GM12872 (cell line): Measurements from ENCODE around the gene CWC27.

Experiments used
- TF ChIP-seq, protein P1 (sequence below): IDR thresholded peaks from 3 replicates; pipeline ENCODE4 v1.5.1; 2011; ENCODE audit warnings: low read depth, mild to moderate bottlenecking, low read length, moderate library complexity; ENCODE audit not compliant: insufficient read depth

The CWC27 gene

DNA sequence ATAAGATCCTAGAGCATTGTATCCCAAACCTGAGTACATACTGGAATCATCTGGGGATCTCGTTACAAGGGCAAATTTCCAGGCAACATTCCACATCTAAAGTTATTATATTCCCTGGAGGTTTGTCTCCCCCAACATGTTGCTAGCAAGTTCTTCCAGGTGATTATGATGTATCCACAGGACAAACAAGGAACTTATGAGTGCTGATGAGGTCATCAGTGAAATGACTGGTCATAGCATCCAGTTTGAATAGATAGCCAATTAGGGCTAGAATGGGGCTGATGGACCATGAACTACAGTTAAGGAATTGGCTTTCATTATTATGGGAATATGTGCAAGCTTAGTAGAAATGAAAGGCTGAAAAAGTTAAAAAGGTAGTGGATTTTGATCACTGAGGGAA is 115.2 kb downstream of the CWC27 start:
- TF ChIP-seq, protein P1, sequence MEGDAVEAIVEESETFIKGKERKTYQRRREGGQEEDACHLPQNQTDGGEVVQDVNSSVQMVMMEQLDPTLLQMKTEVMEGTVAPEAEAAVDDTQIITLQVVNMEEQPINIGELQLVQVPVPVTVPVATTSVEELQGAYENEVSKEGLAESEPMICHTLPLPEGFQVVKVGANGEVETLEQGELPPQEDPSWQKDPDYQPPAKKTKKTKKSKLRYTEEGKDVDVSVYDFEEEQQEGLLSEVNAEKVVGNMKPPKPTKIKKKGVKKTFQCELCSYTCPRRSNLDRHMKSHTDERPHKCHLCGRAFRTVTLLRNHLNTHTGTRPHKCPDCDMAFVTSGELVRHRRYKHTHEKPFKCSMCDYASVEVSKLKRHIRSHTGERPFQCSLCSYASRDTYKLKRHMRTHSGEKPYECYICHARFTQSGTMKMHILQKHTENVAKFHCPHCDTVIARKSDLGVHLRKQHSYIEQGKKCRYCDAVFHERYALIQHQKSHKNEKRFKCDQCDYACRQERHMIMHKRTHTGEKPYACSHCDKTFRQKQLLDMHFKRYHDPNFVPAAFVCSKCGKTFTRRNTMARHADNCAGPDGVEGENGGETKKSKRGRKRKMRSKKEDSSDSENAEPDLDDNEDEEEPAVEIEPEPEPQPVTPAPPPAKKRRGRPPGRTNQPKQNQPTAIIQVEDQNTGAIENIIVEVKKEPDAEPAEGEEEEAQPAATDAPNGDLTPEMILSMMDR: no peak

DNA sequence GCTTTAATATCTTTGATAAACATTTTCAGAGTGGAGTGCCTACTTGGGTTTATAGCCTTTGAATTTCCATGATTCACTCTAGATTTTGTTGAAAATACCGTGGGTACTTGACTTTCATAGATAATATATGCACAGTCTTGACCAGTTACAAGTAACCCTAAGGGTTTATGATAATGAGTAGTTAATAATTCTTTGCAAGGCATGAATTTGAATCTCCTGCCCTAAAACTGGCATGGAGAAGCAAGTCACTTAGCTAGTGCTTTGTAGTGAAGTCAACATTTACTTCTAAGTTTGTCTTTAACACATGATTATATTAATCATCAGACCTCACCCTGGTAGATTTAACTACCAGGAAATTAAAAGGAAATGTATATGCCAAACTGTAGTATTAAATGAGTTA is 115.8 kb downstream of the CWC27 start:
- TF ChIP-seq, protein P1: no peak

DNA sequence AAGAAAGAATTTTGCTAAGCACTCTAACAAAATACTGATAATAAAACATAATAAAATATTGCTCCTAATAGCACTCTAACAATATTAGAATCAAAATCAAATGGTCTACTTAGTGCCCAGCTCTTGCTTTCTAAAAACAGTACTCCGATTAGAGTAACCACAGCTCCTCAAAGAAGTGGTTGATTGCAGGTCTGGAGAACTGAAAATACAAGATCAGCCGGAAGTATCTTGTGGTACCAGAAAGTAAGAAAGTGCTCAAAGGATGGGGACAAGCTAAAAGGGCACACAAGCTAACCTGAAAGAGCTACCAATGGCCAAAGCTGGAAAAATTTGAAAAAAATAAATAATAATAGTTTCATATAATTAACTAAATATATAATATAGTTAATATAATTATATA is 119.2 kb downstream of the CWC27 start:
- TF ChIP-seq, protein P1: no peak

DNA sequence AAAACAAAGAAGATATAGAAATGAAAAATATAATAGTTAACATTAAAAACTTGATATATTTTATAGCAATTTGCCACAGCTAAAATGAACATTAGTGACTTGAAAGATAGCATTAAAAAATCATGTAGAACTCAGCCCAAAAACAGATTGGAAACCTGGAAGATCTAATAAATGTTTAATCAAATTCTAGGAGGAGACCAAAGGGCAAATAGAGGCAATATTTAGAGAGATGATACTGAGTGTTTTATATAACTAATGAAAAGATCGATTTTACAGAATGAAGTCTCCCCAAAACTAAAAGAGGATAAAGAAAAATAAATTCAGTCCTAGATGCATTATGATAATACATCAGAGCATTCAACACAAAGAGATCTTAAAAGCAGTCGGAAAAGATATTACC is 127.0 kb downstream of the CWC27 start:
- TF ChIP-seq, protein P1: no peak

DNA sequence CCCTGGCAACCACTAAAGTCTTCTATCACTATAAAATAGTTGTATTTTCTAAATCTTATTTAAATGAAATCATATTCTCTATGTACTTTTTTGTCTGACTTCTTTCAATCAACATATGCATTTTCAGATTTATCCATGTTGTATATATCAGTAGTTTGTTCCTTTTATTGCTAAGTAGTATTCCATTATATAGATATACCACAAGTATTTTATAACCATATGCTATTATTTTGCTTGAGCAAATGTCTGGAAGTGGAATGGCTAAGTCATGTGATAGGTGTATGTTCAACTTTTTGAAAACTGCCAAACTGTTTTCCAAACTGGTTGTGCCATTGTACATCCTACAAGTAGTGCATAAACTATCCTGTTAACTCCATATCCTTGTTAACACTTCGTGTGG is 131.1 kb downstream of the CWC27 start:
- TF ChIP-seq, protein P1: no peak

DNA sequence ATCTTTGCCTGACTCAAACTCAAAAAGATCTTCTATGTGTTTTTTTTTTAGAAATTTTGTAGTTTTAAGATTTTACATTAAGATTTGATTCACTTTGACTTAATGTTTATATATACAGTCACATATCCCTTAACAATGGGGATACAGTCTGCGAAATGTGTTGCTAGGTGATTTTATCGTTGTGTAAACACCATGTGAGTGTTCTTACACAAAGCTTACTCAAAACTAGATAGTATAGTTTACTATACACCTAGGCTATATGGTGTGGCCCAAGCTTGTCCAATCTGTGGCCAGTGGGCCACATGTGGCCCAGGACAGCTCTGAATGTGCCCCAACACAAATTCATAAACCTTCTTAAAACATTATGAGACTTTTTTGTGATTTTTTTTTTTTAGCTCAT is 131.9 kb downstream of the CWC27 start:
- TF ChIP-seq, protein P1: no peak

DNA sequence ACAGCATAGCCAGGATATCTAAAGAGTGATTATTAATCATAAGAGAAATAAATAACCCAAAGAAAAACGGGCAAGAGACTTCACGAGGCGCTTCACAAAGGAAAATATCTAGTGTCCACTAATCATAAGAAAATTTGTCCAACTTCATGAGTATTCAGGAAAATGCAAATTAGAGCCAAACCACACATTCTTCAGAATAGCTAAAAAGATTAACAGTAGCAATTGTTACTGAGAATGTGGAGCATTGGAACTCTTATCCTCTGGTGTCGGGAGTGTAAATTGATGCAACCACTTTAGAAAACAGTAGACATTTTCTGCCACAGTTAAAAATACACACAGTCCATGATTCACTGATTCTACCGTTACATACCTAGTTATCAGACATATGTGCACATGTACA is 145.7 kb downstream of the CWC27 start:
- TF ChIP-seq, protein P1: no peak

DNA sequence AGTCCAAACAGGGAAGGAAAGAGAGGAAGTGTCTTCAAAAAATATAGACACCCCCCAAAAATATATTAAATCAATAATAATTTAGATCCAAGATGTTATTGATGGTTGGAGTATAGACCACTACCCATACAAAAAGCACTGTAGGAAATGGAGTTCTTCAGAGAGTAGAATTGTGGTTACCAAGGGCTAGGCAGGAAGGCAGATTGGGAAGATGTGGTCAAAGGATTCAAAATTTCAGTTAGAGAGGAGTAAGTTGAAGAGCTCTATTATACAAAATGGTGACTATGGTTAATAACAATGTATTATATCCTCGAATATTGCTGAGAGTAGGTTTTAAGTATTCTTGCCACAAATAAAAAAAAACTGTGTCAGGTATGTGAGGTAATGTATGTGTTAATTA is 149.4 kb downstream of the CWC27 start:
- TF ChIP-seq, protein P1: no peak
